HepG2 (cell line): Measurements from ENCODE around the gene SENP5. TPM values are rescaled to one million over a fixed set of nuclear protein-coding genes. Genes with fewer than 3 reads are reported as not detected.
A peak's percentile ranks its signal among the peaks of the same experiment; 100 is the strongest.
"Not testable (repeated sequence)": the region's sequence is repeated elsewhere in the genome, so short reads cannot be mapped to it uniquely, and the experiment has no call there.

Source experiments
- ATAC-seq: fragments of 200-7000 bp; cut with Tn5 transposase; 3 replicates; pipeline ENCODE4 v1.9.1; 2020; ENCODE audit warnings: mild to moderate bottlenecking, moderate library complexity
- BruUV-seq: library from RNA; stranded (reverse); fragments of 400-500 nt; replicated peaks from 2 replicates; lab custom pipeline; 2021; lab: Mats Ljungman, UMichigan
- CTCF ChIA-PET: fragments of 300-600 bp; formaldehyde crosslinking; extraction: SDS; loops from one replicate; lab custom pipeline; 2021; ENCODE audit warnings: low total read pairs, inconsistent platforms, low intra/inter-chr PET ratio; lab: Yijun Ruan, JAX
- POLR2A ChIA-PET: fragments of 350-600 bp; sonication (Branson Sonifier 250); formaldehyde crosslinking; loops from one replicate; lab custom pipeline; 2020; ENCODE audit warnings: antibody characterized with exemption, inconsistent platforms; lab: Yijun Ruan, JAX
- DNase-seq: peaks from one replicate; pipeline ENCODE4 v3.0.0-alpha.2; 2015; ENCODE audit warnings: low spot score
- FAIRE-seq: peaks from 3 replicates; lab custom pipeline; 2011; peaks lifted over from hg19 to GRCh38; lab: Jason Lieb, UNC
- H2AFZ ChIP-seq: one replicate; pipeline ENCODE4 v1.6.1; 2011; ENCODE audit warnings: low read length, inconsistent platforms
- H3K27ac ChIP-seq: fragments of 300-600 bp; 3 replicates; pipeline ENCODE4 v1.8.0; 2011; ENCODE audit warnings: mixed run types, mild to moderate bottlenecking, mixed read lengths, low read length, inconsistent platforms; ENCODE audit not compliant: insufficient read depth; ENCODE audit errors: extremely low read length
- H3K27me3 ChIP-seq, 2 experiments: fragments of 200-600 bp in 1 of 2; 2 replicates in 1 of 2; 3 replicates in 1 of 2; pipeline versions ENCODE4 v1.6.0 to v1.8.0; 2011; ENCODE audit warnings: low read length in 2 of 2, mild to moderate bottlenecking in 2 of 2, moderate library complexity in 2 of 2, inconsistent platforms in 1 of 2; ENCODE audit not compliant: insufficient read depth in 2 of 2, control insufficient read depth in 1 of 2
- H3K36me3 ChIP-seq, 2 experiments: fragments of 200-600 bp in 1 of 2; replicated peaks in 1 of 2; 2 replicates in 1 of 2; 3 replicates in 1 of 2; pipeline versions ENCODE4 v1.5.1 to v1.8.0; 2011; ENCODE audit warnings: low read length in 2 of 2, inconsistent platforms in 1 of 2; ENCODE audit not compliant: insufficient read depth in 2 of 2, control insufficient read depth in 1 of 2
- H3K4me1 ChIP-seq: 2 replicates; pipeline ENCODE4 v1.5.1; 2012; ENCODE audit warnings: low read length, inconsistent platforms; ENCODE audit not compliant: insufficient read depth
- H3K4me2 ChIP-seq: 2 replicates; pipeline ENCODE4 v1.6.0; 2011; ENCODE audit warnings: low read depth, low read length, inconsistent platforms
- H3K4me3 ChIP-seq, 3 experiments: fragments of 200-600 bp in 1 of 3; sonication (generic), shearing (Covaris generic) in 1 of 3; replicated peaks in 1 of 3; 2 replicates each; pipeline ENCODE4 v1.5.1; 2011 to 2016; ENCODE audit warnings: low read length in 3 of 3, inconsistent platforms in 2 of 3, low read depth in 2 of 3, mild to moderate bottlenecking in 2 of 3, control low read depth in 1 of 3, mixed read lengths in 1 of 3; ENCODE audit not compliant: insufficient read depth in 1 of 3
- H3K79me2 ChIP-seq: one replicate; pipeline ENCODE4 v1.6.1; 2011; ENCODE audit warnings: low read length, inconsistent platforms; ENCODE audit not compliant: insufficient read depth
- H3K9ac ChIP-seq: 2 replicates; pipeline ENCODE4 v1.6.0; 2011; ENCODE audit warnings: mild to moderate bottlenecking, low read depth, low read length, inconsistent platforms; ENCODE audit not compliant: insufficient read depth
- H3K9me3 ChIP-seq: 2 replicates; pipeline ENCODE4 v1.5.1; 2012; ENCODE audit warnings: mild to moderate bottlenecking, low read length
- H4K20me1 ChIP-seq: 2 replicates; pipeline ENCODE4 v1.6.0; 2011; ENCODE audit warnings: inconsistent platforms, mild to moderate bottlenecking, low read length, moderate library complexity; ENCODE audit not compliant: insufficient read depth
- CBX5 ChIP-seq: sonication (generic); formaldehyde crosslinking; IDR thresholded peaks from 2 replicates; pipeline ENCODE4 v1.4.0; 2020; ENCODE audit warnings: missing genetic modification reagents, borderline replicate concordance
- FOXA1 ChIP-seq, 2 experiments: fragments of 450-650 bp in 1 of 2; sonication (generic) in 1 of 2; formaldehyde crosslinking in 1 of 2; IDR thresholded peaks; 2 replicates each; pipeline versions ENCODE4 v1.4.0 to v1.6.1; 2016 to 2020; ENCODE audit warnings: missing genetic modification reagents in 1 of 2
- MAFF ChIP-seq: IDR thresholded peaks from 2 replicates; pipeline ENCODE4 v1.6.1; 2011; ENCODE audit warnings: low read depth, low read length, improper control_type of control experiment
- MAFK ChIP-seq, 2 experiments: IDR thresholded peaks in 1 of 2; conservative IDR thresholded peaks in 1 of 2; 2 replicates each; pipeline ENCODE4 v1.6.1; 2011; ENCODE audit warnings: improper control_type of control experiment in 2 of 2, low read length in 2 of 2
- NFE2 ChIP-seq: sonication (generic); formaldehyde crosslinking; IDR thresholded peaks from 2 replicates; pipeline ENCODE4 v1.4.0; 2020; ENCODE audit warnings: missing genetic modification reagents
- NFYB ChIP-seq: sonication (generic); formaldehyde crosslinking; IDR thresholded peaks from 2 replicates; pipeline ENCODE4 v1.4.0; 2020; ENCODE audit warnings: missing genetic modification reagents
- NFYC ChIP-seq: IDR thresholded peaks from 2 replicates; pipeline ENCODE4 v1.6.1; 2016; ENCODE audit warnings: missing genetic modification reagents, missing compliant biosample characterization
- WGBS: methylation state at CpG from one replicate; pipeline ENCODE4 v1.1.6; 2017; ENCODE audit warnings: low lambda C conversion rate; 5-methylcytosine and 5-hydroxymethylcytosine counted together
- in situ Hi-C: cut with HindIII; loops from 2 replicates; pipeline ENCODE4 v1.10.0; 2017; ENCODE audit warnings: low pct_unique_long_range_greater_than_20kb; ENCODE audit not compliant: extremely low pct_ligation_motif_present
- intact Hi-C: fragments of 100-400 bp; cut with micrococcal nuclease; formaldehyde crosslinking; loops from one replicate; pipeline ENCODE4 v1.10.0; 2022; ENCODE audit not compliant: unreplicated experiment
- polyA plus RNA-seq, 8 experiments: library from polyadenylated mRNA; depleted of rRNA in 3 of 8; stranded (reverse) in 7 of 8; unstranded in 1 of 8; fragments of >200 nt; fragmentation: Illumina TruSeq in 4 of 8; extraction: Trizol in 4 of 8; gene quantifications; 2 replicates each; pipeline versions ENCODE4 v1.2.1 to v1.2.3, GENCODE V29; 2011 to 2016; ENCODE audit warnings: low read depth in 4 of 8, missing spikeins in 1 of 8, mixed read lengths in 1 of 8; ENCODE audit not compliant: insufficient read depth in 1 of 8
- total RNA-seq, 5 experiments: library from RNA; depleted of rRNA; stranded (reverse); fragments of >200 nt; fragmentation: Illumina TruSeq; extraction: Trizol; gene quantifications; 2 replicates each; pipeline ENCODE4 v1.2.3, GENCODE V29; 2016; ENCODE audit warnings: low read depth in 1 of 5

Gene SENP5
- total and polyA plus RNA-seq, 2 of the 13 experiments (the other 11 are each of a cell fraction or from before 2014, with no cell fraction given), result 17.6 to 30.9 TPM

DNA sequence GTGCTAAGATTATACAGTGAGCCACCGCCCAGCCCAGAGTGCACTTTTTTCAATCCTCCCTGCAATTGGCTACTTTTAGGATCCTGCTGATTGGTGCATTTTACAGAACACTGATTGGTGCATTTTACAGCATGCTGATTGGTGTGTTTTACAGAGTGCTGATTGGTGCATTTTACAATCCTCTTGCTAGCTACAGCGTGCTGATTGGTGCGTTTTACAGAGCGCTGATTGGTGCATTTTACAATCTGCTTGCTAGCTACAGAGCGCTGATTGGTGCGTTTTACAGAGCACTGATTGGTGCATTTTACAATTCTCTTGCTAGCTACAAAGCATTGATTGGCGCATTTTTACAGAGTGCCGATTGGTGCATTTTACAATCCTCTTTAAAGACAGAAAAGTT is 4.7 kb upstream of the SENP5 start:
- FAIRE-seq, in situ Hi-C loops: not testable (repeated sequence)

DNA sequence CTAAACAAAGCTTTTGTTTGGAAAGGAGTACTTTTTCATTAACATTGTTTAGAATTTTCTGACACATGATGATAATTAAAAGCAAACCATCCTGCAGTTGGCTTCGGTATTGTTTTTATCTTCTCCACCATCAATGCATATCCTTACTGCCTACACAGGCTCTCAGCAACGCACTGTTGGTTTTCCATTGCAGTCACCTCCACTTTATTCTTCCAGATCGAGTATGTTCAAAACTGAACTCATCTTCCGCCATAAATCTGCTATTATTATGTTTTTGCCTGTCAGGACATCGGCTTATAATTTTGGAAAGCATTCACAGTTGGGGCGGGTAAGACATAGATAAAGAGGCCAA is 589 bp upstream of the SENP5 start:
- no peak for FAIRE-seq
- Histone ChIP-seq H3K4me3 (peak overlapping the region; percentile 66 to 97 (median 96)), H3K9ac (peak overlapping the region; percentile 97), H3K36me3 (peaks cover 1 to 6% of the 10 kb centered on the region in 2 experiments; a peak in 4 of 5 replicates), H3K4me2 (peak overlapping the region; percentile 75), H2AFZ (no peak overlapping the region), H3K9me3 (no peaks in the 10 kb centered on the region), H3K27me3 (no peaks in the 10 kb centered on the region), H3K27ac (peak overlapping the region; percentile 89), H3K4me1 (peaks cover 29% of the 10 kb centered on the region), H4K20me1 (peaks cover 11% of the 10 kb centered on the region), H3K79me2 (peaks cover 42% of the 10 kb centered on the region)
- ChIA-PET CTCF (no interaction called here), POLR2A (interaction anchor here (0.9 to 2.6 kb wide), 9 partner anchors 9 to 127 kb away, joined by 3 to 33 read pairs (median 5); partner anchors contain the start of gene NCBP2)
- 2% methylated on average over 6 of the region's 6 CpGs for WGBS
- TSS peak; percentile 90 for BruUV-seq
- 0 out of 2 replicates have a peak, but pooled peaks have one; percentile 24 for TF ChIP-seq NFE2 (CRISPR knock-in tag)
- TF ChIP-seq FOXA1 (IDR thresholded peaks at IDR 0.05), result no peak
- TF ChIP-seq FOXA1 (CRISPR knock-in tag; IDR thresholded peaks at IDR 0.05), result peak; percentile 19; the same call in 1 of the 2 replicates
- TF ChIP-seq CBX5 (CRISPR knock-in tag), result no peak
- peak; percentile 8 for ATAC-seq
- DNase-seq, result no peak
- intact Hi-C loops, result no loop called here
- in situ Hi-C loops, result no loop called here

More for the DNA sequence above, 4.7 kb upstream of the SENP5 start:
- H3K9me3 ChIP-seq, H3K9ac ChIP-seq, DNase-seq, POLR2A ChIA-PET, H3K36me3 ChIP-seq, H2AFZ ChIP-seq, H3K4me3 ChIP-seq, H3K4me2 ChIP-seq, intact Hi-C loops, ATAC-seq, H3K27me3 ChIP-seq, H3K27ac ChIP-seq, CTCF ChIA-PET, H4K20me1 ChIP-seq, H3K79me2 ChIP-seq, BruUV-seq: not testable (repeated sequence)
- TF ChIP-seq NFYC (peak; percentile 59), MAFF (0 out of 2 replicates have a peak, but pooled peaks have one; percentile 43), MAFK (conservative IDR thresholded peaks at IDR 0.05 in 1 of 2, IDR thresholded peaks at IDR 0.05 in 1 of 2; ENCODE audit: low read length in 2 of 2) (peak in 1 of 2 experiments; percentile 48; a peak in 2 of 4 replicates), NFYB (CRISPR knock-in tag) (peak; percentile 36)
- 0 out of 2 replicates have a peak, but pooled peaks cover 11% of the 10 kb centered on the region for H3K4me1 ChIP-seq
- WGBS, result 81% methylated on average over 8 of the region's 8 CpGs
